GM18951 (cell line): Measurements from ENCODE around the gene PIH1D2.
"Not testable (repeated sequence)": the region's sequence is repeated elsewhere in the genome, so short reads cannot be mapped to it uniquely, and the experiment has no call there.

Experiments used
- POLR2A ChIP-seq: IDR thresholded peaks from 4 replicates; pipeline ENCODE4 v1.6.1; 2011; ENCODE audit warnings: mild to moderate bottlenecking; ENCODE audit not compliant: insufficient read length, insufficient read depth; ENCODE audit errors: extremely low read depth
- in situ Hi-C: fragments of 300-500 bp; cut with MboI; formaldehyde crosslinking; loops from one replicate; pipeline ENCODE4 v1.12.0; 2022; ENCODE audit warnings: low sequenced_read_pairs, mixed read lengths, inconsistent platforms; ENCODE audit not compliant: unreplicated experiment

Gene PIH1D2

DNA sequence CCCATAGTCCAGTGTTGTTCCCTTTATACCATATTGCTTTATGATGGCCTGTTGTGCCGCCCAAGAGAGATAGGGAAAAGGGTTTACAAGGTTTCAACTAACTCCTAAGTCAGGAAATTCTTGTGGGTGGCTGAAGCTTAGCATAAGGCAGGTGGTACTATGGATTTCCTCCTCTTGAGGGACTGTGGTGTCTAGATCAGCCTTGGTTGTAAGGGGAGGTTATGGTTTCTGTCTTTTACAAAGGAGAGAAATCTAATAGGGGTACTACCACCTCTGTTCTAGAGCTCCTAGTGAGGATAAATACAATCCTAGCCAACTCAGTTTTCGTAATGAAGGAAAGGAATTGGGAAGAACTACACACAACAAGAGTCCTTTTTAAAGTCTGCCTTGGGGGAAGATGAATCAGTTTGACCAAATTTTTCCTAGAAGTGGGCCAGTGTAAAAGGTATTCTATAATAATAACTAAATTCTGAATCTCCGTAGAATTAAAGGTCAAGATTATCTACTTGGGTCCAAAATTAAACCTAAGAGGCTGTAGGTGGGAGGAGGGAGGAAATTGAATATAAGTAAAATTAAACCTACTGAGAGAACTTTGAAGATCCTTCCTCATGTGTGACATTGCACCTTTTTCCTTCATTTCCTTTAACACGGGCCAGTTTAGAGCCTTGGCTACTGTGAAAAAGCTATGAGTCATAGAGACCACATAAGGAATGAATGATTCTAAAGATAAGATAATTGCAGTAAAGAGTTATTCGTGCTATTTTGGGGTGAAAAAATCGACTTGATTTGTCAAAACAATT lies 31.5 kb downstream of the PIH1D2 start:
- in situ Hi-C loops = no loop called here
- TF ChIP-seq POLR2A = no peak

GRCh38 chr11:112037527-112037926 lies 36.3 kb downstream of the PIH1D2 start:
- no peak for TF ChIP-seq POLR2A
- in situ Hi-C loops = no loop called here

DNA sequence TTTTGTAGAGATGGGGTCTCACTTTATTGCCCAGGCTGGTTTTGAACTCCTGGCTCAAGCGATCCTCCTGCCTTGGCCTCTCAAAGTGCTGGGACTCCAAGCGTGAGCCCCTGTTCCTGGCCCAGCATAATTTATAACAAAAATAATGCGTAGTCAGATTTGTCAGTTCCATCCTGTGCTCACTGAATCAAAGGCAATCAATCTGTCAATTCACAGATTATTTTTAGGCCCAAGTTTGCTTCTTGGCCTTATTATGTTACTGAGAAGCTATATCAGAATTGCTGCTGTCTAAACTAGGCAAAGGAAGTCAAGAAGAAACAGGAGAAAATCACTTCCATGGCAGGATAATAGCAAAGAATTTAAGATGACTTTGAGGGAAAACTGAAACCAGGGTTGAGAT lies 39.9 kb downstream of the PIH1D2 start:
- no peak for TF ChIP-seq POLR2A

DNA sequence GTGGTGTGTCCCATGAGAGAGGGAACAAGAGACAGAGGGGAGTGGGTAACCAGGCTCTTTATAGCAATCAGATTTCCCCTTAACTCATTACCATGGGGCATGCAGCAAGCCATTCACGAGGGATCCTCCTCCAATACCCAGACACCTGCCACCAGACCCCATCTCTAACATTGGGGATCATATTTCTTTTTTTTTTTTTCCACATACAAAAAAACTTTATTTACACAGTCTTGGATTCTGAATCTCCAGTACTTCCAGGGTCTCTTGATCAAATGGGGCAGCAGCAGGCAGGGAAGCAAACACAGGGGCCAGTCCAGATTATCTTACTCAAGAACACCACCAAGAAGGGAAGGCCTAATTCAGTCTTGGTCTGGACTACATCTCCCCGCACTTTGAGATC lies 44.4 kb downstream of the PIH1D2 start:
- no peak for TF ChIP-seq POLR2A
- in situ Hi-C loops = no loop called here

More for the DNA sequence above, 39.9 kb downstream of the PIH1D2 start:
- in situ Hi-C loops = no loop called here

- in situ Hi-C loops = not testable (repeated sequence)
These were observed 46.9 kb downstream of the PIH1D2 start for GRCh38 chr11:112026784-112027410.

- in situ Hi-C loops = no loop called here
- no peak for TF ChIP-seq POLR2A
These were observed 48.1 kb downstream of the PIH1D2 start for GRCh38 chr11:112025707-112026106.

DNA sequence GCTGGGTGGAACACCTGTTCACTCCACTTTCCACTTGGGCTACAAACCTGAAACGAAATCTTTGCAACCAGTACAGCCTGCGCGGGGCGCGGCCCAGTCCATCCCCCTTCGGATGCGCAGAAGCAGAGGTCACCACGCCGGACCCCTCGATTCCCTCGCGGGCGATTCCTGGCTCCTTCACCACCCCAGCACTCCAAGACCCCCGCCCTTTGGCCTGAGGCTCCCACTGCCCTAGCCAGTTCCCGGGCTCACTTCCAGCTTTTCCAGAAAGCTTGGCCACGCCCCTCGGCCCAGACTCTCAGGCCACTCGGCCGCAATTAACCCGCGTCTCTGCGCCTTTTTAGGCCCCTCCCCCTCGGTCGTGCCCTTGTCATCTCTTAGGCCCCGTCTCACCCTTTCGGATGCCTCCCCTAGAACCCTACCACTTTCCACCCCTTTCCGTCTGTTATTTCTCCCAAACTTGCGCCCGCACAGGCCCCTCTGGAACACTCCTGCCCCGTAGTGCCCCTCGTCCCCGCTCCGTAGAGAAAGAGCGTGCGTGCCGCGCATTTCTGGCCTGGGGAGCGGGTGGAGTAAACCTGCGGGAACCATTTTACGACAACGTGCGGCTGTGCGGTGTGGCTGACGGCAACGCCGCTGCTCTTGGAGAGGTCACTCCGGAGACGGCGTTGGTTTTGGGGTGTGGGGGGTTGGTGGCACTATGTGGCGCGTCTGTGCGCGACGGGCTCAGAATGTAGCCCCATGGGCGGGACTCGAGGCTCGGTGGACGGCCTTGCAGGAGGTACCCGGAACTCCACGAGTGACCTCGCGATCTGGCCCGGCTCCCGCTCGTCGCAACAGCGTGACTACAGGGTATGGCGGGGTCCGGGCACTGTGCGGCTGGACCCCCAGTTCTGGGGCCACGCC lies 48.8 kb downstream of the PIH1D2 start, which contains the start of gene DLAT:
DLAT (plus strand) TSS at position 636 of the 906 bp plus-strand sequence; CDS start at position 701, 65 bp downstream.
- peak; percentile 75 for TF ChIP-seq POLR2A
- in situ Hi-C loops = no loop called here

DNA sequence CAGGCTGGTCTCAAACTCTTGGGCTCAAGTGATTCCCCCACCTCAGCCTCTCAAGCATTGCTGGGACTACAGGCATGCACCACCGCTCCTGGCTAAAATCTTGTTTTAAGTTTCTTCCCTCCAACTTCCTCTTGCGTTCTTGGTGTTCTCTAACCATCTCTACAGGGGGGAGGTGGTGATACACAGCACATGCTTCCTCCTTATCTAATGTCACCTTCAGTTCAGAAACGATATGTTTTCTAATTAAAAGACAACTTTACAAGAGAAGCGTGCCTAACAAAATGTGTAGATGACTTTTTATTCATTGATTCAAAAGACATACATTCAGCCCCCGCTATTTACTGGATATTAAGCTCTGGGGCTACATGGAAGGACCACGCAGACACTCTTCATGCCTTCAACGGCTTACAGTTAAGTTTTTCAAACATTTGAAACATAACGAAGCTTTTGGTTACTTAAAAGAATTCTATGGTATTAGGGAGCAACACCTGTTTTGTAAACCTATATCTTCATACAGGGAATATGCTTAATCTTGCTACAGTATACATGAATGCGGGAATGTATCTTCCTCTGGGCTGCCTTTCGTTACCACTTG lies 49.5 kb downstream of the PIH1D2 start:
- in situ Hi-C loops = no loop called here
- TF ChIP-seq POLR2A = no peak

- TF ChIP-seq POLR2A = no peak
- in situ Hi-C loops = no loop called here
These were observed 50.7 kb downstream of the PIH1D2 start for GRCh38 chr11:112023104-112023503.

GRCh38 chr11:112019066-112019465 lies 54.8 kb downstream of the PIH1D2 start:
- no peak for TF ChIP-seq POLR2A
- in situ Hi-C loops = no loop called here
